HG03565 (cell line): Measurements from ENCODE around the gene AGPAT3.

Source experiments
- ATAC-seq: cut with Tn5 transposase; IDR thresholded peaks from one replicate; pipeline ENCODE4 v1.9.1; 2021; ENCODE audit warnings: mild to moderate bottlenecking, moderate library complexity; ENCODE audit not compliant: unreplicated experiment

Gene AGPAT3

DNA sequence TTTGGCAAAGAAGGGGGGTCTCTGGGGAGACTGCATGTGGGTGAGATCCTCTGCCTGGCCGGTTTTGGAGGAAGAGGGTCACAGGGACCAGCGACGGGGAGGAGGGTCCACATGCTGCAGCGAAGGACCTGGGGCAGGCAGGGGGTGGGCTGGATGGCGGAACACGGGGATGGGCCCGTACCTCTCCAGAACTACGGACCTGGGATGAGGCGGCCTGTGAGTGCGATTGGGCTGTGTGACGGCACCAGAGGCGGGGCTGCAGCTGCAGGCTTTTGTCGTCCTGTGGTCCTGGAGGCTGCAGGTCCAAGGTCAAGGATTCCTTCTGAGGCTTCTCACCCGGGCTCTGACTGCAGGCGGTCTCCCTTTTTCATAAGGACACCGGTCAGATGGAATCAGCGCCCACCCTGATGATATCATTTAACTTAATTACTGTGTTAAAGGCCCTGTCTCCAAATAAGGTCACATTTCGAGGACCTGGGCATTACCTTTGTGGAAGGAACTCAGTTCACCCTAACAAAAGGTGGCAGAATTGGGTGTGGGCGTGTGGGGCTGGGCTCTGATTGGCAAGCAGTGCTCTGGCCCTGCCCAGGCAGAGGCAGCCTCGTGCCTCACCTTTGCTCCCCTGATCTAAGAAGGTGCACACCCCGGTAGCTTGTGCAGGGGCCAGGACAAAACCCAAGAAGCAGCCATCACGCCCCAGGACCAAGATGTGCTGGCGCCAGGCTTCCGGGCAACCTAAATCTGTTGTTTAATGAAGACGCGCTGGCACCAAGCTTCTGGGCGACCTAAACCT lies 87.1 kb downstream of the AGPAT3 start:
- ATAC-seq: no peak

DNA sequence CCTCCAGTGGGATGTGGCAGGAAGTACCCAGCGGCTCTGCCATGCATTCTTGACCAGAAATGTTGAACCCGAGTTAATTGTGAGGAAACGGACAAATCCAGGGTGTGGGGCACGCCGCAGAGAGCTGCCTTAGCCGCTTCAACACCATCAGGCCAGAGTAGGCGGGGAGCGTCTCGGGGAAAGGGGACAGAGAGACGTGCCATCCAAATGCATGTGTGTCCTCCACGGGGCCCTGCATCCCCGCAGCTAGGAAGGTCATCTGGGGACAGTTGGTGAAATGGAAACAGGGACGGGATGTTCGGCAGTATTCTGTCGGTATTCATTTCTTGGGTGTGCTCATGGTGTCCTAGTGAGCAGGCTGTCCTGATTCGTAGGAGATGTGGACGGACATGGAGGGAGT lies 88.0 kb downstream of the AGPAT3 start:
- no peak for ATAC-seq

DNA sequence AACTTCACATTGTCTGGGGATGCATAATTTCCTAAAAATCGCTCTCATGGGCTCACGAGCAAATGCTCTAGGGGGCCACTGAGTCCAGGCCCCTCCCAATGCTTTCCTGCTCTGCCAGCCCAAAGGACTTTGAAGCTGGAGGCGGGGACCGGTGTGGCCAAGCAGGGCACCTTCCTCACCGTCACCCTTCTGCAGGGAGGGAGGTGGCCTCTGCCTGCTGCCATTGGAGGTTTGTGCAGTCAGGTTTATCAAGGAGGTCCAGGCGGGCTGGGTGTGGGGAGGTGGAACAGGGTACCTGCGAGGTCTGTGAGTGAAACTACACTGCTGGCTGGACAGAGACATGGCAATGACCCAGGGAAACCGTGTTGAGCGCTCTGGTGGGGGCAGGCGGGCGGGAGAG lies 89.0 kb downstream of the AGPAT3 start:
- ATAC-seq: no peak

DNA sequence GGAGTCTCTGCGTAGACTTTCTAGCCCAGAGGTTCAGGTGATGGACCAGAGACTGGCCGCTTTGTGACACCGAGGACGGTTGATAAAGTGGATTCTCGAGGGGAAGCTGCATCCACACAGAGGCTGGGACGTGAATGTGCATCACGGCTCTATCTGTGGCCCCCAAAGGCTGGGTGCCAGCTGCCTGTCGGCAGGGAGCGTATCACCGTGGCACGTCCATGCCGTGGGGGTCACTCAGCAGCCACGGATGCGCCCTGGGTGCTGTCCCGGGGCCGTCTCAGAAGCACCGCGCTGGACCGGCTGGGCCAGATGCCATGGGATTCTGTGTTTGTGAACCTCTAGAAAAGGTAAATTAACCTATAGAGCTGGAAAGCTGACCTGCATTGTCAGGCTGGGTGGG lies 89.9 kb downstream of the AGPAT3 start:
- ATAC-seq: no peak

DNA sequence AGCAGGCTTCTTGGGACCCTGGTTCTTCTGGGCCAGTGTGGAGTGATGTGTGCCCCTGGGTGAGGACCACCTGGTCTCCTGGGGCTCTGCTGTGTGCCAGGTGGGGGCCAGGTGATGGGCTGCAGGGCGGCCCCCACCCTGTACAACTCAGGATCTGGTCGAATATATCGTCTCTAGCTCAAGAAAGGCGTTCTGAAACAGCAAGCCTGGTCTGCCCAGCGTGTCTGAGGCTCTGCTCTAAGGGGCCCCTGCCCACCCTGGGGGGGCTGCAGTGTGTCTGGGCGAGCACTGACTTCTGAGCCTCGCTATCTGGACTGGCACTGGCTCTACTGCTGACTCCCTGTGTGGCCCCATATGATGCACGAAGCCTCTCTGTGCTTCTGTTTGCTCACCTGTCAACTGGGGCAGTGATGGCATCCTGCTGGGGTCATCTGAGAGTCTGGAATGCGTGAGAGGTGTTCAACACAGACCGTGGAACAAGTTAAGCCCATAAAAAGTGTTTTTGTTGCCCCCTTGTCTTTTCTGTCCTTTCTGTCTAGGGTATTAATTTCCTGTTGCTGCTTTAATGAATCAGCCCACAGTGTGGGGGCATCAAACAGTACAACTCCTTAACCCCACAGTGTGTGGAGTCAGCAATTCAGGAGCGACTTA lies 91.1 kb downstream of the AGPAT3 start:
- no peak for ATAC-seq

DNA sequence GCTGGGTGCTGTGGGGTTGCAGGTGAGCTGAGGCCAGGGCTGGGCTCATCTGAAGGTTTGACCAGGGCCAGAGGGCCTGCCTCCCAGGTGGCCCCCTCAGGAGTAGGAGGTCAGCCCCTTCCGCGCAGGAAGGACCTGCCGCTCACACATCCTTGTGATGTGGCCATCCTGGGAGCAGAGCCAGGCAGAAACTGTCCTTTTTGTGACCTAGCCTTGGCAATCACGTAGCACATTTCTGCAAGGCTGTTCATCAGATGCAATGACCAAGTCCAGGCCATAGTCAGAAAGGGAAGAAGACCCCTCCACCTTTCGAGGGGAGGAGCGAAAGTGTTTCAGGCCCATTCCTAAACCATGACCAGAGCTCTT lies 91.6 kb downstream of the AGPAT3 start:
- ATAC-seq: no peak

DNA sequence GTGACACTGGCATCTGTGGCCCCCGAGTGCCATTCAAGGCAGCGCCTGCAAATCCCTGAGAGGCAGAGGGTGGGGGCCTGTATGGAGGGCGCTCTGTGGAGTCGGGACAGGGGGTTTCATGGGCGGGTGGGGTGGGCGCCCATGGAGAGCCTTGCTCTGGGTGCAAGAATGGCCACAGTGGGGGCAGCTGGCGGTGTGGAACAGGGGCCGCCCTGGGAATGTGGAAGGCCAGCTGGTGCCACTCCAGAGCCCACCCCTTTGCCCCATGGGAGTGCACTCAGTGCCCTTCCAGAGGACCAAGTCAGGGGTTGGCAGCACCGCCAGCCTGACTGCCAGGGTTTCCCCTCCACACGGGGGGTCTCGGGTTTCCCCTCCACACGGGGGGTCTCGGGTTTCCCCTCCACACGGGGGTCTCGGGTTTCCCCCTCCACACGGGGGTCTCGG lies 92.1 kb downstream of the AGPAT3 start:
- ATAC-seq: no peak

DNA sequence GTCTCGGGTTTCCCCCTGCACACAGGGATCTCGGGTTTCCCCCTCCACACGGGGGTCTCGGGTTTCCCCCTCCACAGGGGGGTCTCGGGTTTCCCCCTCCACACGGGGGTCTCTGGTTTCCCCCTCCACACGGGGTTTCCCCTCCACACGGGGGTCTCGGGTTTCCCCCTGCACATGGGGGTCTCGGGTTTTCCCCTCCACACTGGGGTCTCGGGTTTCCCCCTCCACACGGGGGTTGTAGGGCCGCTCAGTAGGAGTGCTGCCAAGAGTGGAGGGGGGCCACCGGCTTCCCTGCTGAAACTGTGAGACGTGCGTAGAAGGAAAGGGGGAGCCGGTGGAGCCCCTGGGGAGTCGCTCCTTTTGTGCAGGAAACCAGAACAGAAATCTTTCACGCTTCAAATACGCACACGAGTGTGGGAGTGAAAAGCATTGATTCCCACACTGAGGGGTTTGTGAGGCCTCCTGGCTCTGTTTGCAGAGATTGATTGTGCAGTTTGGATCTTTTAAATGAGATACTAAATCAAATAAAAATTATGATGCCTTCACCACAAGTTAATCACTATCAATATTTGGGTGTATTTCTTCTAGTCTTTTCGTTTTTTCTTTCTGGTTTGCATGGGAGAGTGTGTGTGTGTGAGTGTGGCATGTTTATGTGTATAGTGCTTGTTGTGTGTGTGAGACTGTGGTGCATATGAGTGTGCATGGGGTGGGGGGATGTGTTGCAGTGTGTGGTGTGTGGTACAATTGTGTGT lies 92.8 kb downstream of the AGPAT3 start:
- ATAC-seq: no peak

DNA sequence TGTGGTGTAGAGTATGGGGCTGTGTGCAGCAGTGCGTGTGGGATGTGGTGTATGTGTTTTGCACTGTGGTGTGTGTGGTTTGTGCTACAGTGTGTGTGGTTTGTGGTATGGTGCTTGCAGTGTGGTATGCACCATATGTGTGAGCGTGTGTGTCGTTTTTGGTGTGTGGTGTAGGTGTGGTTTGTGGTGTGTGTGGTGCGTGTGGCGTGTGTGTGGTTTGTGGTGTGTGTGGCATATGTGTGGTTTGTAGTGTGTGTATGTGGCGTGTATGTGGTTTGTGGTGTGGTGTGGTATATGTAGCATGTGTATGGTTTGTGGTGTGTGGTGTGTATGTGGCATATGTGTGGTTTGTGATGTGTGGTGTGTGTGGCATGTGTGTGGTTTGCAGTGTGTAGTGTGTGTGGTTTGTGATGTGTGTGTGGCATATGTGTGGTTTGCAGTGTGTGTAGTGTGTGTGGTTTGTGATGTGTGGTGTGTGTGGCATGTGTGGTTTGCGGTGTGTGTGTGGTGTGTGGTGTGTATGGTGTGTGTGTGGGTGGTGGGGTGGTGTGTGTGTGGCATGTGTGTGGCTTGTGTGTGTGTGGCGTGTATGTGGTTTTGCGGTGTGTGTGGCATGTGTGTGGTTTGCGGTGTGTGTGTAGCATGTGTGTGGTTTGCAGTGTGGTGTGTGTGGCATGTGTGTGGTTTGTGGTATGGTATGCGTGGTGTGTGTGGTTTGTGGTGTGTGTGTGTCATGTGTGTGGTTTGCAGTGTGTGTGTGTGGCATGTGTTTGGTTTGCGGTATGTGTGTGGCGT lies 93.5 kb downstream of the AGPAT3 start:
- no peak for ATAC-seq

DNA sequence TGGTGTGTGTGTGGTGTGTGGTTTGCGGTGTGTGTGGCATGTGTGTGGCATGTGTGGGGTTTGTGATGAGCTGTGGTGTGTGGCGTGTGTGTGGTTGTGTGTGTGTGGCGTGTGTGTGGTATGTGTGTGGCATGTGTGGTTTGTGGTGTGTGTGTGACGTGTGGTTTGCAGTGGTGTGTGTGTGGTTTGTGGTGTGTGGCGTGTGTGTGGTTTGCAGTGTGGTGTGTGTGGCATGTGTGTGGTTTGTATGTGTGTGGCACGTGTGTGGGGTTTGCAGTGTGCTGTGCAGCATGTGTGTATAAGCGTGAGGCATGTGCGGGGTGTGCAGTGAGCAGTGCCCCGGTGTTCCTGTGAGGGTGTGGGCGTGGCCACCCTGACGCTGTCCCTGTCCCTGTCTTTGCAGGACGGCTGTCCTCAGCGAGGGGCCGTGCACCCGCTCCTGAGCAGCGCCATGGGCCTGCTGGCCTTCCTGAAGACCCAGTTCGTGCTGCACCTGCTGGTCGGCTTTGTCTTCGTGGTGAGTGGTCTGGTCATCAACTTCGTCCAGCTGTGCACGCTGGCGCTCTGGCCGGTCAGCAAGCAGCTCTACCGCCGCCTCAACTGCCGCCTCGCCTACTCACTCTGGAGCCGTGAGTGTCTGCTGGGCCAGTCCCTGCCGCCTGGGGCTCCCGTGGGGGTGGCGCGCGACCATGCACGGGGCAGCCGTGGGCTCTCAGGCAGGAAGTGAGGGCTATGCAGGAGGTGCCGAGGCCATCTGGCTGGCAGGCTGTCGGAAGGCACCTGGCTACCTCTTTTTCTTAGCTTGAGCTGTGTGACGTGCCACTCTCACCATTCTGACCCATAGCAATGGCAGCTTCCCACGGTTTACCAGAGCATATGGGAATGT lies 94.5 kb downstream of the AGPAT3 start:
- no peak for ATAC-seq

DNA sequence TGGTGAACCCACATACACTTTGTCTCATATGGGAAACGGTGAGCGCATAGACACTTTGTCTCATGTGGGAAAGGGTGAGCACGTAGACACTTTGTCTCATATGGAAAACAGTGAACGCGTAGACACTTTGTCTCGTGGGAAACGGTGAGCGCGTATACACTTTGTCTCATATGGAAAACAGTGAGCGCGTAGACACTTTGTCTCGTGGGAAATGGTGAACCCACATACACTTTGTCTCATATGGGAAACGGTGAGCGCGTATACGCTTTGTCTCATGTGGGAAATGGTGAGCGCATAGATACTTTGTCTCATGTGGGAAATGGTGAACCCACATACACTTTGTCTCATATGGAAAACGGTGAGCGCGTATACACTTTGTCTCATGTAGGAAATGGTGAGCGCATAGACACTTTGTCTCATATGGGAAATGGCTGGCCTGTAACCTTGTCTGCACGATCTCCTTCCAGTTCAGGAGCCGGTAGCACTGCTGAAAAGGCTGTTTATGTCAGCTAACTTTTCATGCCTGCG lies 96.4 kb downstream of the AGPAT3 start:
- no peak for ATAC-seq

DNA sequence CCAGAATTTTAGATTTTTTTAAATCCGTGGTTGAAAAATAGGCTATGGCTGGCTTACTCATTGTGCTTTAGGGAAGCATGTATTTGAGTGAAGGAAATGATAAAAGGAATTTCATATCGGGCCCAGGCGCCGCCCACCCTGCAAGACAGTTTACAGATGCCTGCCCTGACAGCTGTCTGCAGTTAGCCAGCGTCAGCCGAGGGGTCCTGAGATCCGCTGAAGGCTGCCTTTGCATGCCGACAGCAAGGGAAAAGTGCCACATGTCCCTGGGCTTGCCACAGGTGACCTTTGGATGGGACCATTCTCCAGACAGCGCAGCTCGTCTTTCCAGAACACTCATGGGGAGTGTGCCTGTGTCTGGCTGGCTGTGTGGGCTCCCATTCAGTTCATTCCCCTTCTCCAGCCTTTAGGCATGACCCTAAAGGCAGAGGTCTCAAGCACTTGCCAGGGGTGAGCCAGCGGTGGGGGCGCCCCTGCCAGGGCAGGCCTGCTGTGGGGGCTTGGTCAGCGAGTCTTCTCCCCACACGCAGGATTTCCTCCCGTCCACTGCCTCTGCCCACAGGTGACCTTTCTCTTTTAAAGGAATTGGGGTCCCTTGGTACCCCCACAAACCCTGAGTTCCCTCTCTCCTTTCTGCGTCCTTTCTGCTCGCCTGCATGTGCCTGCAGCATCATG lies 101.0 kb downstream of the AGPAT3 start:
- no peak for ATAC-seq

DNA sequence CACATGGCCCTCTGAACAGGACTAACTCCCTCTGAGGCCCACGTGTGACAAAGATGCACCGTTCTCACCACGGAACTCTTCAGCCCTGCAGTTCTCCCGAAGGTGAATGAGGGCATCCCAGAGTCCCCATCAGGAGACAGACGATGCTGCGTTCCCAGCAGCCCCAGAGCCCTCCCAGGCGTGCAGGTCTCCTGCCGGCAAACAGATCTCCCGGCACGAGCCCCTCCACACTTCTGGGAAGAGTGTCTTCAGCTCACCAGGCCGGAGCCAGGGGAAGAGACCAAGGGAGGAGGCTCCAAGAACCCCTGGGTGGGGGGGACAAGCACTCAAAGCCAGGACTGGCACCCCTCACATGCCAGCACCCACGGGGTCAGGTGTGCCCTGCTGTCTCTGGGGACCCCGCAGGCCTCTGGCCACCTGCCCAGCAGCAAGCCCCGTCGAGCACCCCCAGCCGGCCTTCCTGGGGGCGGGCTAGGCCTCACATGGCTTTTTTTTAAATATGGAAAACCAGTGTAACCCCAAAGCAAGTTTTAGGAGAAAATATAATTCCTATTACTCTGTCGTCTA lies 102.0 kb downstream of the AGPAT3 start:
- no peak for ATAC-seq

DNA sequence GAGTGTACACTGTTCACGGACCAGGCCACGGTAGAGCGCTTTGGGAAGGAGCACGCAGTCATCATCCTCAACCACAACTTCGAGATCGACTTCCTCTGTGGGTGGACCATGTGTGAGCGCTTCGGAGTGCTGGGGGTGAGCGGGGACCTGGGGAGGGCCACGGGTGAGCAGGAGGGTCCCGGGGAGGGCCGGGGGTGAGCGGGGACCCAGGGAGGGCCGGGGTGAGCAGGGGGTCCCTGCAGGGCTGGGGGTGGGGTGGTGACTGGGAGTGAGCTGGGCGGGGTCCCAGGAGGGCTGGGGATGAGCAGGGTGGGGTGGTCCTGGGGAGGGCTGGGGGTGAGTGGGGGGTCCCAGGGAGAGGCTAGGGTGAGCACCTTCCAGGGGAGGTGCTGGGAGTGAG lies 103.0 kb downstream of the AGPAT3 start:
- ATAC-seq: no peak

DNA sequence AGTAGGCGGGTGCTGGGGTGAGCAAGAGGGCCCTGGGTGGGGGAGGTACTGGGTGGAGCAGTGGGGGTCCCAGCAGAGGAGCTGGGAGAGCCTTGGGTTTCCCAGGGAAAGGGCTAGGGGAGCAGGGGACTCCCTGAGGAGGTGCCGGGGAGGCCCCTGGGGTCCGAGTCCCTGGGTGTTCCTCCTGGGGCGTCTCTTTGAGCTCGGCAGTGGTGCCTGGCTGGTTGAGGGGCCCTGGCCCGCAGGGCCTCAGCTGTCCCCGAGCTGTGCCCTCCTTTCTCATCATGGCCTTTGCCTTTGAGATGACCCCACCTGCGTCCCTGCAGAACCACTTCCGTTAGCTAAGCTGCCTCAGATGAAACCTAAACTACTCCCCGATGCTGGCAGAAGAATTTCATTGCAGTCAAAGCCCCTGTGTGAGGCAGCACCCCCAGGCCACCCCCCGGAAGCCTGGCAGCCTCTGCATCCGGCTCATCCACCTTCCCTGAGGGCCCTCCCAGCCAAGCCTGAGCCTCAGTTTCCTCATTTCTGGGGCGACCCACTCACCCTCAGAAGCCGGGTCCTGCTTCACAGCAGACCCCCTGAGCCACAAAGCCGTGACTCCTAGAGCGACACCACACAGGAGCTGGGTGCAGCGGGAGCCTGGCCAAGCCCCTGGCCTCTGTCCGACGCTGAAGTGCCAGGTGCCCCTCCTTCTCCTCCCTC lies 103.5 kb downstream of the AGPAT3 start:
- ATAC-seq: no peak

DNA sequence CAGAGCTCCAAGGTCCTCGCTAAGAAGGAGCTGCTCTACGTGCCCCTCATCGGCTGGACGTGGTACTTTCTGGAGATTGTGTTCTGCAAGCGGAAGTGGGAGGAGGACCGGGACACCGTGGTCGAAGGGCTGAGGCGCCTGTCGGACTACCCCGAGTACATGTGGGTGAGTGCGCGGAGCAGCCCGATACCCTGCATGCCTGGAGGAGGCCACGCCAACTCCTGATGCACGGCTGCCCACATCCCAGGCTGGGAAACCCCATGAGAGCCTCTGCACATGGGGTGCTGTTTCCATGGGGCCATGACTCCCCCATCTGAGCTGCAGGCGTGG lies 104.1 kb downstream of the AGPAT3 start:
- no peak for ATAC-seq

DNA sequence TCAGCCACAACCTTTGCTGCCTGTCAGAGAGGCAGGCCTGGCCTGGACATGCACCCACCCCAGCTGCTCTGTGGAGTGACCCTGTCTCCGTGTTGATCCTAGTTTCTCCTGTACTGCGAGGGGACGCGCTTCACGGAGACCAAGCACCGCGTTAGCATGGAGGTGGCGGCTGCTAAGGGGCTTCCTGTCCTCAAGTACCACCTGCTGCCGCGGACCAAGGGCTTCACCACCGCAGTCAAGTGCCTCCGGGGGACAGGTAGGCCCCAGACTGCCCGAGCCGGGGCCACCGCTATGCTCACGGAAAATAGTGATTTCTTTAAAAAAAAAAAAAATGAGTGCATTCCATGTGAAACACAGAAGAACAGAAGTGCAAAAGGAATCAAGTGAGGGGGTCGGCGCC lies 105.5 kb downstream of the AGPAT3 start:
- ATAC-seq: no peak

DNA sequence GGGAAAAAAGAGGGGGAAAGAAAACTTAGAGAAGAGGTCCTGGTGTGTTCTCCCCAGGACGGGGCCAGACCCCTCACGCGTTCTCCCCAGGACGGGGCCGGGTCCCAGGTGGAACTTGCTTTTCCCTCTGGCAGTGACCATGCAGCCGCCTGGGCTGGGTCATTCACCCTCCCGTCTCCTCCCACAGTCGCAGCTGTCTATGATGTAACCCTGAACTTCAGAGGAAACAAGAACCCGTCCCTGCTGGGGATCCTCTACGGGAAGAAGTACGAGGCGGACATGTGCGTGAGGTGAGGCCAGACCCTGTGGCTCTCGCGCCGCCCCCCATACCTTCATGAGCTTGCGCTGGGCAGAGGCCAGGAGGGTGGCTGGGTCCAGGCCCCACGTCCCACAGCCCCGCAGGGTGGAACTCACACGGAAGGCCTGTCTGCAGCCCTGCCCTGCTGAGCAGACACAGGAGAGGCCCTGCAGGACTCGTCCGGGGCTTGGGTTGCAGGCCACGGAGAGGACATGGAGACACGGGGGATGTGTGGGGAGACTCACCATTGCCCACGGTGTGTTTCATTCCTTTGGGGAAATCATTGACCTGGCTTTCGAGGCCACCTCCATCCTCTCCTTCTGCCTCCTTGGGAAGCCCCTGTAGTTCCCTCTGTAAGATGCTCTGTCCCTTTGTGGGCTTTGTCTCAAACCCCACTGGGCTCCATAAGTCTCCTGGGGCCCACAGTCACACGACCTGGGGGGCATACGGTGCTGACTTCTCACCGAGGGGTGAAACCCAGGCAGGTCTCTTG lies 106.4 kb downstream of the AGPAT3 start:
- no peak for ATAC-seq
